Measurements from ENCODE around the gene MIOS. TPM values are rescaled to one million over a fixed set of nuclear protein-coding genes. Genes with fewer than 3 reads are reported as not detected.
A peak's percentile ranks its signal among the peaks of the same experiment; 100 is the strongest.

MIOS gene
- total RNA-seq, 1 donor from 2014 or later: 64.9 TPM

- peak; percentile 98 for DNase-seq (ENCODE audit: low read depth)
- no peak for TF ChIP-seq CTCF (conservative IDR thresholded peaks at IDR 0.05; ENCODE audit: low read depth, low read length)
- H3K4me3 ChIP-seq (ENCODE audit: low read depth, low read length): peak within 1 kb of the TSS; percentile 86
Measured at GRCh38 chr7:7640221-7641128, 73.8 kb downstream of the MIOS start, which contains the start of gene UMAD1. UMAD1 (plus strand) TSS chr7:7640752; CDS start chr7:7673372, 32,620 bp downstream.

- H3K4me3 ChIP-seq (ENCODE audit: low read depth, low read length): peak overlapping the region; percentile 86
- TF ChIP-seq CTCF (conservative IDR thresholded peaks at IDR 0.05; ENCODE audit: low read depth, low read length): no peak
Measured at GRCh38 chr7:7641129-7641663, 74.5 kb downstream of the MIOS start.

GRCh38 chr7:7642081-7642480, 75.4 kb downstream of the MIOS start:
- TF ChIP-seq CTCF (conservative IDR thresholded peaks at IDR 0.05; ENCODE audit: low read depth, low read length): no peak
- DNase-seq (ENCODE audit: low read depth): no peak
- peak overlapping the region; percentile 86 for H3K4me3 ChIP-seq (ENCODE audit: low read depth, low read length)

More at GRCh38 chr7:7641129-7641663, 74.5 kb downstream of the MIOS start:
- no peak for DNase-seq (ENCODE audit: low read depth)

GRCh38 chr7:7647495-7648036, 80.9 kb downstream of the MIOS start:
- no peak for DNase-seq (ENCODE audit: low read depth)
- no peak overlapping the region for H3K4me3 ChIP-seq (ENCODE audit: low read depth, low read length)
- no peak for TF ChIP-seq CTCF (conservative IDR thresholded peaks at IDR 0.05; ENCODE audit: low read depth, low read length)

GRCh38 chr7:7650682-7651206, 84.1 kb downstream of the MIOS start:
- H3K4me3 ChIP-seq (ENCODE audit: low read depth, low read length): no peak overlapping the region
- TF ChIP-seq CTCF (conservative IDR thresholded peaks at IDR 0.05; ENCODE audit: low read depth, low read length): no peak
- no peak for DNase-seq (ENCODE audit: low read depth)

GRCh38 chr7:7651479-7651878, 84.8 kb downstream of the MIOS start:
- TF ChIP-seq CTCF (conservative IDR thresholded peaks at IDR 0.05; ENCODE audit: low read depth, low read length): no peak
- H3K4me3 ChIP-seq (ENCODE audit: low read depth, low read length): no peak overlapping the region
- DNase-seq (ENCODE audit: low read depth): no peak
